Measurements from ENCODE around the gene VASN.
"Not testable (repeated sequence)": the region's sequence is repeated elsewhere in the genome, so short reads cannot be mapped to it uniquely, and the experiment has no call there.

VASN gene

DNA sequence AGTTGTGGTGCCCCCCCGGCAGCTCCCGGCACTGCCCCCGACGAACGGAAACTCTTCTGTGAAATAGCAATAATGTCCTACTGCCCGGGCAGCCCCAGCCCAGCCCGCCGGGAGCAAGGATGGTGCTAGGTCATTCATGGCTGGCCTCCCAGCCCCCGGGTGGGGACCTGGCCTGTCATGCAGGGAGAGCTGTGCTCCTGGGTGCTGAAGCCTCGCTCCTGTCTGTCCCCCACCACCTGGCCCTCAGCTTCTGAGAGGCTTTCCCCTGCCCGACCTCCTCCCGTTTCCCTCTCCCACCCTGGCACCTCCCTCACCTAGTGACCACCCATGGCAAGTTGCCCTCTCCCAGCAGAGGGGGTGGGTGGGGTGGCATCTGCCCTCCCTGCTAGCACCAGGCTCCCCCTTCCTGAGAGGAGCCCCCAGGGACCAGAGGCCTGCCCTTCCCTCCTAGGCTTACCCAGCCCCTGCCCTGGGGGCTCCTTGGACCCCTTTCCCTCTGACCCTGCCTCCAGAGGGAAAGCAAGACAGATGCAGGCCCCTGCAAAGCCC is 34.0 kb upstream of the VASN start:
- ATAC-seq (no peak), DNase-seq (no peak)

GRCh38 chr16:4338125-4338582 is 33.5 kb upstream of the VASN start:
- no peak for ATAC-seq
- DNase-seq, result no peak

- DNase-seq (no peak), ATAC-seq (no peak)
Observed at GRCh38 chr16:4338712-4339299, 32.8 kb upstream of the VASN start.

DNA sequence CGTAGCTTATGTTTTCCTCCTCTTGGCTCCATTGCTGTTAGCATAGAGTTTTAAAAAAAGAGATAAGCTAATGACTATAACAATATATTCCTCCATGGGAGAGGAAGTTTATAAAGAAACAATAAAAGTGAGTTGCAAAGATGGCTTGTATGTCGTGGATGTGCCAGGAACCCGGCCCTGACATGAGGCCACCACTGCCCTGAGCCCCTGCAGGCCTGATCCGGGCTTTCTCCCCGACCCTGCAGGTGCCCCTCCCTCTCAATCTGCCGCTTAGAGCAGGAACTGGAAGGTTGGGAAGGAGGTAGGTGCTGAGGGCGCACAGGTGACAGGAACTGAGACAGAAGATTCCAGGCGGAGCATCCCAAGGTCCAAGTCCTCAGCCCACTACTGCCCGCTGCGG is 32.2 kb upstream of the VASN start:
- DNase-seq (no peak), ATAC-seq (no peak)

- DNase-seq (no peak), ATAC-seq (no peak)
Observed at GRCh38 chr16:4339909-4340308, 31.7 kb upstream of the VASN start.

DNA sequence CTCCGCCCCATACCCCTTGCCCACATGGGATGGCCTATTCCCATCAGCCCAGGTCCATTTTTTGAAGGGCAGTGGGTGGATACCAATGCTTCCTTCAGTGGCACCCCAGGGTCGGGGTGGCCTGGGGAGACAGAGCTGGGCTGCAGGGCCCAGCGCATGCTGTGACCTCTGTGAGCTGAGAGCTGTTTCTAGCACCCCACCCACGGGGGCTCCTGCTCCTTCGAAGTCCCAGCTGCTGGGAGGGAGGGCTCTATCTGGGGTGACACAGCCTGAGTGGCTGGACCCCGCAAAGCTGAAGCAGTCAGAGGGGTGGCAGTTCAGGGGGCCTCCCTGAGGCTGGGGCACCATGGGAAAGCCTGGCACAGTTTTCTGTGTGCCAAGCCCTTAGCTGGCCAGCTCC is 31.2 kb upstream of the VASN start:
- no peak for DNase-seq
- ATAC-seq, result no peak

GRCh38 chr16:4341250-4341649 is 30.4 kb upstream of the VASN start:
- ATAC-seq (no peak), DNase-seq (no peak)

DNA sequence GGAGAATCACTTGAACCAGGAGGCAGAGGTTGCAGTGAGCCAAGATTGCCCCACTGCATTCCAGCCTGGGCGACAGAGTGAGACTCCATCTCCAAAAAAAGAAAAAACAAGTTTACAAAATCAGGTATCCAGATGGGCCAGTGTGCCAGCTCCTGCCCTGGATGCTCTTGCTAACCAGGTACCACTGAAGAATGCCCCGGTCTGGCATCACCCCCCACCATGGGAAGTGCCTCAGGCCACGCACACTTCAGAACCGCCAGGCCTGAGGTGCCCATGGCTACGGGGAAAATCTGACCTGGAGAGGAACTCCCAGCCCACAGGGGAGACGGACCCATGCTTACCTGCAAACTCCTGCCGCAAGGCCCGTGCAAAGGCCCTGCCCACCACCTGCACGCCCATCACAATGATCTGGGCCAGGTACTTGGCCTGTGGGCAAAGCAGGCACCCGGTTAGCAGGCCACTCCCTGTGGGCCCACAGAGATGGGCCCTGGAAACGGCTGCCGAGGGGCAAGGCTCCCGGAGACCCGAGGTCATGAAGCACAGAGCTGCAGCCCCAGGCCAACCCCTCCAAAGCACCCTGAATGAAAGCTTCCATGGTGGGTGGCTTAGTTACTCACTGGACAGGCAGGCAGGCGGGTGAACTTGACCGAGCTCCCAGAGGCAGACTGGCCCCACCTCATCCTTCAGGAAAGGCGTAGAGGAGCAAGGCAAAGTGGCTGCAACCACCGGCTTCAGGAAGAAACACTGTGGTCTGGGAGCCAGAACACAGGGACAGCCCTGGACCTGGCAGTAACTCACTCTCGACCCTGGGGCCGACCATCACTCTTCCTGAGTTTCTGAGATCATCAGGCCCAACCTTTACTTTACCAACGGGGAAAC is 28.5 kb upstream of the VASN start:
- ATAC-seq, result no peak
- DNase-seq, result no peak

DNA sequence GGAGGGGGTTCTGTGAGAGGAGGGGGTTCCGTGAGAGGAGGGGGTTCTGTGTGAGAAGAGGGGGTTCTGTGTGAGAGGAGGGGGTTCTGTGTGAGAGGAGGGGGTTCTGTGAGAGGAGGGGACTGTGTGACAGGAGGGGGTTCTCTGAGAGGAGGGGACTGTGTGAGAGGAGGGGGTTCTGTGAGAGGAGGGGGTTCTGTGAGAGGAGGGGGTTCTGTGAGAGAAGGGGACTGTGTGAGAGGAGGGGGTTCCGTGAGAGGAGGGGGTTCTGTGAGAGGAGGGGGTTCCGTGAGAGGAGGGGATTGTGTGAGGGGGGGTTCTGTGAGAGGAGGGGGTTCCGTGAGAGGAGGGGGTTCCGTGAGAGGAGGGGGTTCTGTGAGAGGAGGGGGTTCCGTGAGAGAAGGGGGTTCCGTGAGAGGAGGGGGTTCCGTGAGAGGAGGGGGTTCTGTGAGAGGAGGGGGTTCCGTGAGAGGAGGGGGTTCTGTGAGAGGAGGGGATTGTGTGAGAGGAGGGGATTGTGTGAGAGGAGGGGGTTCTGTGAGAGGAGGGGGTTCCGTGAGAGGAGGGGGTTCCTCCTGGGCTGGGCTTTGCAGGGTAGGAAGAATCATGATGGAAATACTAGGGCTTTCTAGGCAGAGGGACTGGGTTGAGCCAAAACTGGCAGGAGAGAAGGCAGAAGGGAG is 27.2 kb upstream of the VASN start:
- not testable (repeated sequence) for DNase-seq, ATAC-seq

- DNase-seq (no peak), ATAC-seq (no peak)
Observed at GRCh38 chr16:4344983-4345835, 26.4 kb upstream of the VASN start.

- ATAC-seq, result no peak
- DNase-seq, result no peak
Observed at GRCh38 chr16:4345836-4346781, 25.5 kb upstream of the VASN start.

- no peak for ATAC-seq
- DNase-seq, result no peak
Observed at GRCh38 chr16:4347010-4347409, 24.6 kb upstream of the VASN start.

GRCh38 chr16:4347765-4348509 is 23.7 kb upstream of the VASN start:
- DNase-seq (no peak), ATAC-seq (no peak)

DNA sequence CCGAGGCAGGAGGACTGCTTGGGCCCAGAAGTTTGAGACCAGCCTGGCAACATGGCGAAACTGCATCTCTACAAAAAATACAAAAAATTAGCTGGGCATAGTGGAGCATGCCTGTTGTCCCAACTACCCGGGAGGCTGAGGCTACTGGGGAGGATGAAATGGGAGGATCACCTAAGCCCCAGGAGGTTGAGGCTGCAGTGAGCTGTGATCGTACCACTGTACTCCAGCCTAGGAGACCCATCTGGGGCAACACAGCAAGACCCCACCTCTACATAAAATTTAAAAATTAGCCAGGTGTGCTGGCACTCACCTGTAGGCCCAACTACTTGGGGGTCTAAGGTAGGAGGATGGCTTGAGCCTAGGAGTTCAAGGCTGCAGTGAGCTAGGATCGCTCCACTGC is 22.3 kb upstream of the VASN start:
- no peak for DNase-seq
- no peak for ATAC-seq

DNA sequence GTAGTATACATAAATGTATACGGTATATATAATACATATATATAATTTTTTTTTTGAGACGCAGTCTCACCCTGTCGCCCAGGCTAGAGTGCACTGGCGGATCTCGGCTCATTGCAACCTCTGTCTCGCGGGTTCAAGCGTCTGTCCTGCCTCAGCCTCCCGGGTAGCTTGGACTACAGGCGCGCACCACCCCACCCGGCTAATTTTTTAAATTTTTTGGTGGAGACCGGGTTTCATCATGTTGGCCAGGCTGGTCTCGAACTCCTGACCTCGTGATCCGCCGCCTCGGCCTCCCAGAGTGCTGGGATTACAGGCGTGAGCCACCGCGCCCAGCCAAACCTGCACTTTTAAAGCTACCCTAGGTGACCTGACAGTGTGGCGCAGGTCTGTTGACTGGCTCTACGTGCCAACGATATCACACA is 21.3 kb upstream of the VASN start:
- peak; percentile 1 for ATAC-seq
- no peak for DNase-seq

- DNase-seq, result peak; percentile 100
- peak; percentile 94 for ATAC-seq
Observed at GRCh38 chr16:4350787-4351659, 20.6 kb upstream of the VASN start, which contains the start of gene PAM16. Gene PAM16 (minus strand): TSS chr16:4351321. CDS start chr16:4351234, 87 bp downstream.

GRCh38 chr16:4351880-4352279 is 19.8 kb upstream of the VASN start:
- DNase-seq (peak; percentile 25), ATAC-seq (no peak)

DNA sequence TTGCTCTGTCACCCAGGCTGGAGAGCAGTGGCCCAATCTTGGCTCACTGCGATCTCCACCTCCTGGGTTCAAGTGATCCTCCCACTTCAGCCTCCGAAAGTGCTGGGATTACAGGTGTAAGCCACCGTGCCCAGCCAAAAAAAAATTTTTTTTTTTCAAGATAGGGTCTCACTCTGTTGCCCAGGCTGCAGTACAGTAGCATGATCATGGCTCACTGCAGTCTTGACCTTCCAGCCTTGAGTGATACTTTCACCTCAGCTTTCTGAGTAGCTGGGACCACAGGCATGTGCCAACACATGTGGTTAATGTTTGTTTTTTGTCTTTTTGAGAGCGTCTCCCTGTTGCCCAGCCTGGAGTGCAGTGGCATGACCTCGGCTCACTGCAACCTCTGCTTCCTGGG is 18.8 kb upstream of the VASN start:
- DNase-seq (no peak), ATAC-seq (no peak)

DNA sequence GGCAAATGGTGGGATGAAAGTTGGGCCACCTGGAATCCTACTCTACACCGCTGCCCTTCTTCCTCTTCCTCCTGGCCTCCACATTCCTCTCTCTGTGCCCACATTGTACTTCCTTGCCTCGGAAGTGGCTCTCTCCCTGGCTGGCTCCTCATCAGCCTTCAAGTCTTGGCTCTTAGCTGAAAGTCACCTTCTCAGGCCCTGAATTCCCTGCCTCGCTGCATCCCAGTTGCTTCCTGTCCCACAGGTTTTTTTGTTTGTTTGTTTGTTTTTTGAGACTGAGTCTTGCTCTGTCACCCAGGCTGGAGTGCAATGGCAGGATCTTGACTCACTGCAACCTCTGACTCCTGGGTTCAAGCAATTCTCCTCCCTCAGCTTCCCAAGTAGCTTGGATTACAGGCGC is 18.0 kb upstream of the VASN start:
- DNase-seq (no peak), ATAC-seq (no peak)
